Endothelial cell of umbilical vein (primary cell): ENCODE results near the gene RPS27. TPM values are rescaled to one million over a fixed set of nuclear protein-coding genes. Genes with fewer than 3 reads are reported as not detected.

Source experiments
- BruUV-seq: library from RNA; stranded (reverse); fragments of 400-500 nt; replicated peaks from 2 replicates; lab custom pipeline; 2021; lab: Mats Ljungman, UMichigan
- CTCF ChIA-PET: fragments of 300-600, 350-600 bp; sonication (Branson Sonifier 250); formaldehyde crosslinking; loops from one replicate; lab custom pipeline; 2021; ENCODE audit warnings: antibody characterized with exemption, inconsistent platforms; lab: Charles Lee
- POLR2A ChIA-PET: fragments of 300-600, 350-600 bp; sonication (Branson Sonifier 250); formaldehyde crosslinking; loops from one replicate; lab custom pipeline; 2021; ENCODE audit warnings: antibody characterized with exemption, inconsistent platforms; lab: Charles Lee
- DNase-seq: peaks from one replicate; pipeline ENCODE4 v3.0.0-alpha.2; 2011; ENCODE audit warnings: low read depth, low spot score
- FAIRE-seq: peaks from 2 replicates; lab custom pipeline; 2011; peaks lifted over from hg19 to GRCh38; lab: Jason Lieb, UNC
- H2AFZ ChIP-seq: 2 replicates; pipeline ENCODE4 v1.6.0; 2012; ENCODE audit warnings: low read depth, low read length, control low read depth, inconsistent platforms
- H3K27ac ChIP-seq: 2 replicates; pipeline ENCODE4 v1.5.1; 2011; ENCODE audit warnings: low read depth, mild to moderate bottlenecking, control low read depth, low read length, moderate library complexity; ENCODE audit not compliant: insufficient read depth
- H3K27me3 ChIP-seq, 2 experiments: 2 replicates each; pipeline versions ENCODE4 v1.6.0 to v1.6.1; 2011; ENCODE audit warnings: low read length in 2 of 2, mixed read lengths in 1 of 2; ENCODE audit not compliant: control insufficient read depth in 2 of 2, insufficient read depth in 2 of 2
- H3K36me3 ChIP-seq, 2 experiments: 2 replicates in 1 of 2; 3 replicates in 1 of 2; pipeline ENCODE4 v1.5.1; 2011; ENCODE audit warnings: low read length in 2 of 2, mild to moderate bottlenecking in 1 of 2, moderate library complexity in 1 of 2; ENCODE audit not compliant: control insufficient read depth in 2 of 2, insufficient read depth in 2 of 2; ENCODE audit errors: extremely low read depth in 1 of 2
- H3K4me1 ChIP-seq: 3 replicates; pipeline ENCODE4 v1.5.1; 2011; ENCODE audit warnings: mild to moderate bottlenecking, low read length; ENCODE audit not compliant: control insufficient read depth, insufficient read depth; ENCODE audit errors: extremely low read depth
- H3K4me2 ChIP-seq: 2 replicates; pipeline ENCODE4 v1.6.1; 2011; ENCODE audit warnings: low read length, control low read depth, mixed read lengths; ENCODE audit not compliant: insufficient read depth
- H3K4me3 ChIP-seq, 3 experiments: fragments of 200-600 bp in 1 of 3; sonication (generic), shearing (Covaris generic) in 1 of 3; replicated peaks in 1 of 3; 2 replicates each; pipeline ENCODE4 v1.5.1; 2011 to 2016; ENCODE audit warnings: control low read depth in 3 of 3, low read length in 3 of 3, mild to moderate bottlenecking in 2 of 3, inconsistent platforms in 1 of 3, low read depth in 1 of 3, moderate library complexity in 1 of 3; ENCODE audit not compliant: insufficient read depth in 1 of 3
- H3K79me2 ChIP-seq: 2 replicates; pipeline ENCODE4 v1.6.0; 2012; ENCODE audit warnings: low read length, inconsistent platforms; ENCODE audit not compliant: control insufficient read depth, insufficient read depth
- H3K9ac ChIP-seq: replicated peaks from 2 replicates; pipeline ENCODE3; 2011; ENCODE audit warnings: low read length, control low read depth; ENCODE audit not compliant: insufficient read depth; ENCODE audit errors: extremely low read depth
- H3K9me1 ChIP-seq: replicated peaks from 3 replicates; pipeline ENCODE4 v1.6.0; 2011; ENCODE audit warnings: mild to moderate bottlenecking, low read length; ENCODE audit not compliant: control insufficient read depth, insufficient read depth; ENCODE audit errors: extremely low read depth
- H3K9me3 ChIP-seq: replicated peaks from 2 replicates; pipeline ENCODE4 v1.5.1; 2012; ENCODE audit warnings: low read length, inconsistent platforms; ENCODE audit not compliant: control insufficient read depth, insufficient read depth
- H4K20me1 ChIP-seq: replicated peaks from 2 replicates; pipeline ENCODE3; 2011; ENCODE audit warnings: mild to moderate bottlenecking, low read length; ENCODE audit not compliant: control insufficient read depth, insufficient read depth; ENCODE audit errors: extremely low read depth
- CTCF ChIP-seq, 2 donors: IDR thresholded peaks; 1 replicate in 1 of 2; 2 replicates in 1 of 2; pipeline ENCODE4 v1.5.1; 2011; ENCODE audit warnings: low read length in 2 of 2, mild to moderate bottlenecking in 2 of 2, moderate library complexity in 2 of 2, control low read depth in 1 of 2, inconsistent platforms in 1 of 2, low read depth in 1 of 2; ENCODE audit not compliant: insufficient read depth in 1 of 2; ENCODE audit errors: extremely low read depth in 1 of 2
- EZH2 ChIP-seq: IDR thresholded peaks from 2 replicates; pipeline ENCODE4 v1.6.1; 2012; ENCODE audit warnings: borderline replicate concordance, low read depth, mild to moderate bottlenecking, moderate library complexity, low read length, inconsistent platforms; ENCODE audit not compliant: severe bottlenecking
- FOS ChIP-seq: IDR thresholded peaks from 2 replicates; pipeline ENCODE4 v1.6.1; 2011; ENCODE audit warnings: mild to moderate bottlenecking, low read length, moderate library complexity, borderline replicate concordance; ENCODE audit not compliant: insufficient read depth
- GATA2 ChIP-seq: IDR thresholded peaks from 2 replicates; pipeline ENCODE4 v1.7.0; 2011; ENCODE audit warnings: low read depth, mild to moderate bottlenecking, moderate library complexity, mixed read lengths, low read length; ENCODE audit not compliant: insufficient read length, insufficient read depth
- JUN ChIP-seq: IDR thresholded peaks from 2 replicates; pipeline ENCODE4 v1.6.1; 2011; ENCODE audit warnings: borderline replicate concordance, low read depth; ENCODE audit not compliant: insufficient read length, insufficient read depth
- MAX ChIP-seq: IDR thresholded peaks from 2 replicates; pipeline ENCODE4 v1.6.1; 2011; ENCODE audit not compliant: insufficient read depth, insufficient read length
- MYC ChIP-seq: IDR thresholded peaks from one replicate; pipeline ENCODE4 v1.6.1; 2011; ENCODE audit warnings: mild to moderate bottlenecking, low read depth, low read length
- POLR2A ChIP-seq: IDR thresholded peaks from 2 replicates; pipeline ENCODE4 v1.6.1; 2012; ENCODE audit warnings: low read depth, mild to moderate bottlenecking, control low read depth, low read length
- POLR2AphosphoS5 ChIP-seq: IDR thresholded peaks from 2 replicates; pipeline ENCODE4 v1.6.1; 2012; ENCODE audit warnings: low read depth, mild to moderate bottlenecking, control low read depth, low read length, moderate library complexity; ENCODE audit not compliant: insufficient read depth
- dilution Hi-C: fragments of 300-500 bp; cut with MboI; formaldehyde crosslinking; loops from one replicate; pipeline ENCODE4 v1.15.0; 2019; ENCODE audit warnings: low sequenced_read_pairs; ENCODE audit not compliant: extremely low pct_ligation_motif_present
- intact Hi-C: fragments of 100-400 bp; cut with micrococcal nuclease; formaldehyde crosslinking; loops from one replicate; pipeline ENCODE4 v1.10.0; 2022
- polyA plus RNA-seq, 4 experiments: library from polyadenylated mRNA; depleted of rRNA in 3 of 4; stranded (reverse) in 3 of 4; unstranded in 1 of 4; fragments of >200 nt; gene quantifications; 2 replicates each; pipeline versions ENCODE4 v1.2.1 to v1.2.3, GENCODE V29; 2011 to 2012; ENCODE audit warnings: missing spikeins in 1 of 4
- total RNA-seq: library from RNA; stranded (reverse); gene quantifications from 2 replicates; pipeline ENCODE4 v1.2.3, GENCODE V29; 2021

Gene RPS27
- total and polyA plus RNA-seq, 2 donors (not counting 3 experiments of a cell fraction or from before 2014, with no cell fraction given): 1,120 to 1,521 TPM

DNA sequence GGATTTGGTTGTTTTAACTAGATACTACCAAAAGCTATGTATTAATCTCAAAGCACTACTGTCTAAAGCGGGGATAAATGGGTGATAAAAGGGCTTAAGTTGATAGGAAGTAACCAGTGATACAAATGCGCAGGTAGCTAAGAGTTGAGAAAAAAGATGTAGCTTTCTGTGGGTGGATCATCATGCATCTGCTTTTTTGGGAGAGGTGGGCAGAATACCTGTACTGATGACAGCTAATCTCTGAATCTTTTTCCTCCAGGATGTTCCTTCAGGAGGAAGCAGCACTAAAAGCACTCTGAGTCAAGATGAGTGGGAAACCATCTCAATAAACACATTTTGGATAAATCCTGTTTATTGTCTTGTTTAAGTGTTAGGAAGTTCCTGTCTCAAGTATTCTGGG, 1.2 kb downstream of the RPS27 start:
- CTCF ChIA-PET: no interaction called here
- no TSS peak for BruUV-seq

More for the DNA sequence above, 1.2 kb downstream of the RPS27 start:
- peak overlapping the region; percentile 95 for H3K4me2 ChIP-seq
- no peaks in the 10 kb centered on the region for H4K20me1 ChIP-seq
- dilution Hi-C loops (no loop called here), intact Hi-C loops (loop anchor here (5.0 to 10.0 kb wide), 3 partner anchors 163 to 1960 kb away; partner anchors contain the start of gene NUP210L)
- H3K9me3 ChIP-seq: no peaks in the 10 kb centered on the region
- H3K27ac ChIP-seq: peak overlapping the region; percentile 90
- TF ChIP-seq JUN: no peak
- TF ChIP-seq CTCF (IDR thresholded peaks at IDR 0.05; ENCODE audit: extremely low read depth in 1 of 2, insufficient read depth in 1 of 2, low read depth in 1 of 2, low read length in 2 of 2): no peak
- TF ChIP-seq EZH2: no peak
- TF ChIP-seq GATA2: no peak
- TF ChIP-seq POLR2AphosphoS5: no peak
- TF ChIP-seq MAX: no peak
- no peak for TF ChIP-seq FOS
- no peak for TF ChIP-seq POLR2A
- no peak for TF ChIP-seq MYC
- H3K27me3 ChIP-seq: no peaks in the 10 kb centered on the region
- H3K4me3 ChIP-seq: peak overlapping the region; percentile 3 to 79 (median 15)
- no peak overlapping the region for H2AFZ ChIP-seq
- no peaks in the 10 kb centered on the region for H3K9me1 ChIP-seq
- POLR2A ChIA-PET: interaction anchor here (0.6 kb wide), 1 partner anchor 141 kb away, joined by 10 read pairs; no protein-coding TSS in a partner anchor
- peaks cover 21% of the 10 kb centered on the region for H3K79me2 ChIP-seq
- peaks cover 19% of the 10 kb centered on the region for H3K4me1 ChIP-seq
- peaks cover 9 to 10% of the 10 kb centered on the region in 2 experiments for H3K36me3 ChIP-seq
- H3K9ac ChIP-seq: peak overlapping the region; percentile 91
- no peak for FAIRE-seq
- no peak for DNase-seq
